ENCODE measurements around the gene NDFIP1.
A peak's percentile ranks its signal among the peaks of the same experiment; 100 is the strongest.
"Not testable (repeated sequence)": the region's sequence is repeated elsewhere in the genome, so short reads cannot be mapped to it uniquely, and the experiment has no call there.

The NDFIP1 gene

GRCh38 chr5:142108432-142109330, at the start of gene NDFIP1:
NDFIP1 (plus strand) TSS chr5:142108779; CDS start chr5:142108975, 196 bp downstream.
- DNase-seq = peak; percentile 63 to 82

GRCh38 chr5:142059304-142059940, 49.2 kb upstream of the NDFIP1 start:
- no peak for DNase-seq

- no peak for DNase-seq
Observed at GRCh38 chr5:142063376-142063775, 45.2 kb upstream of the NDFIP1 start.

GRCh38 chr5:142063878-142064331, 44.7 kb upstream of the NDFIP1 start:
- DNase-seq = peak; percentile 64

- peak in 1 of 2 experiments; percentile 11 for DNase-seq
Observed at GRCh38 chr5:142065273-142065672, 43.3 kb upstream of the NDFIP1 start.

- no peak for DNase-seq
Observed at GRCh38 chr5:142069606-142070399, 38.8 kb upstream of the NDFIP1 start.

GRCh38 chr5:142070734-142071133, 37.8 kb upstream of the NDFIP1 start:
- DNase-seq = no peak

GRCh38 chr5:142072488-142072887, 36.1 kb upstream of the NDFIP1 start:
- DNase-seq = no peak

GRCh38 chr5:142073362-142073988, 35.1 kb upstream of the NDFIP1 start:
- DNase-seq = no peak

- no peak for DNase-seq
Observed at GRCh38 chr5:142074006-142074405, 34.6 kb upstream of the NDFIP1 start.

GRCh38 chr5:142078221-142078620, 30.4 kb upstream of the NDFIP1 start:
- no peak for DNase-seq

GRCh38 chr5:142078706-142079105, 29.9 kb upstream of the NDFIP1 start:
- DNase-seq = no peak

GRCh38 chr5:142079306-142079721, 29.3 kb upstream of the NDFIP1 start:
- DNase-seq = no peak

- no peak for DNase-seq
Observed at GRCh38 chr5:142080248-142080647, 28.3 kb upstream of the NDFIP1 start.

- DNase-seq = no peak
Observed at GRCh38 chr5:142082182-142082781, 26.3 kb upstream of the NDFIP1 start.

- no peak for DNase-seq
Observed at GRCh38 chr5:142086229-142086628, 22.4 kb upstream of the NDFIP1 start.

GRCh38 chr5:142086679-142087078, 21.9 kb upstream of the NDFIP1 start:
- no peak for DNase-seq

- DNase-seq = no peak
Observed at GRCh38 chr5:142087920-142088679, 20.5 kb upstream of the NDFIP1 start.

GRCh38 chr5:142088855-142089479, 19.6 kb upstream of the NDFIP1 start:
- DNase-seq = not testable (repeated sequence)

GRCh38 chr5:142091012-142091411, 17.6 kb upstream of the NDFIP1 start:
- no peak for DNase-seq

- no peak for DNase-seq
Observed at GRCh38 chr5:142091922-142092321, 16.7 kb upstream of the NDFIP1 start.
